22Rv1 (cell line): Measurements from ENCODE around the gene ATP1A2.

Experiments
- H3K27ac ChIP-seq: fragments of 450-650 bp; 2 replicates; pipeline ENCODE4 v1.5.1; 2017
- ZFX ChIP-seq: fragments of 450-650 bp; IDR thresholded peaks from 2 replicates; pipeline ENCODE4 v1.6.1; 2017; ENCODE audit warnings: antibody characterized with exemption, borderline replicate concordance
- TF ChIP-seq, protein P1 (sequence below): fragments of 450-650 bp; IDR thresholded peaks from 2 replicates; pipeline ENCODE4 v1.5.1; 2017; ENCODE audit warnings: mild to moderate bottlenecking

The ATP1A2 gene

DNA sequence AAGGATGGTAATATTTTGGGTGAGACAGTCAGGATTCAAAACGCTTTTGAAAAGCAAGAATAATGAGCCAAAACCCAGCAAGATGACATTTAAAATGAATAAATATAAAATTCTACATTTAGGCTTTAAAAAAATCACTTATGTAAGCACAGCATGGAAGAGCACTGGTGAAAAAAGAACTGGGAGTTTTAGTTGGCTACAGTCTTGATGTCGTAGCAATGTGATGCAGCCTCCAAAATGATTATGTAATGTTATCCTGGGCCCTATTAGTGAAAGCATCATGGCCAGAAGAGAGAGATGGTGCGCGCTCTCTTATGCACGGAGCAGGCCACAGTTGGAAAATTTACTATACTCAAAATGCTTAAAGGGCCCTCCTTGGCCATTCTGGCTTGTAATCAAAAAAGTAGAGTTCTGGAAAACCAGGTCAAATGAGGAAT lies 29.1 kb upstream of the ATP1A2 start:
- TF ChIP-seq ZFX, result no peak
- TF ChIP-seq, protein P1, sequence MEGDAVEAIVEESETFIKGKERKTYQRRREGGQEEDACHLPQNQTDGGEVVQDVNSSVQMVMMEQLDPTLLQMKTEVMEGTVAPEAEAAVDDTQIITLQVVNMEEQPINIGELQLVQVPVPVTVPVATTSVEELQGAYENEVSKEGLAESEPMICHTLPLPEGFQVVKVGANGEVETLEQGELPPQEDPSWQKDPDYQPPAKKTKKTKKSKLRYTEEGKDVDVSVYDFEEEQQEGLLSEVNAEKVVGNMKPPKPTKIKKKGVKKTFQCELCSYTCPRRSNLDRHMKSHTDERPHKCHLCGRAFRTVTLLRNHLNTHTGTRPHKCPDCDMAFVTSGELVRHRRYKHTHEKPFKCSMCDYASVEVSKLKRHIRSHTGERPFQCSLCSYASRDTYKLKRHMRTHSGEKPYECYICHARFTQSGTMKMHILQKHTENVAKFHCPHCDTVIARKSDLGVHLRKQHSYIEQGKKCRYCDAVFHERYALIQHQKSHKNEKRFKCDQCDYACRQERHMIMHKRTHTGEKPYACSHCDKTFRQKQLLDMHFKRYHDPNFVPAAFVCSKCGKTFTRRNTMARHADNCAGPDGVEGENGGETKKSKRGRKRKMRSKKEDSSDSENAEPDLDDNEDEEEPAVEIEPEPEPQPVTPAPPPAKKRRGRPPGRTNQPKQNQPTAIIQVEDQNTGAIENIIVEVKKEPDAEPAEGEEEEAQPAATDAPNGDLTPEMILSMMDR, result no peak
- no peak overlapping the region for H3K27ac ChIP-seq

DNA sequence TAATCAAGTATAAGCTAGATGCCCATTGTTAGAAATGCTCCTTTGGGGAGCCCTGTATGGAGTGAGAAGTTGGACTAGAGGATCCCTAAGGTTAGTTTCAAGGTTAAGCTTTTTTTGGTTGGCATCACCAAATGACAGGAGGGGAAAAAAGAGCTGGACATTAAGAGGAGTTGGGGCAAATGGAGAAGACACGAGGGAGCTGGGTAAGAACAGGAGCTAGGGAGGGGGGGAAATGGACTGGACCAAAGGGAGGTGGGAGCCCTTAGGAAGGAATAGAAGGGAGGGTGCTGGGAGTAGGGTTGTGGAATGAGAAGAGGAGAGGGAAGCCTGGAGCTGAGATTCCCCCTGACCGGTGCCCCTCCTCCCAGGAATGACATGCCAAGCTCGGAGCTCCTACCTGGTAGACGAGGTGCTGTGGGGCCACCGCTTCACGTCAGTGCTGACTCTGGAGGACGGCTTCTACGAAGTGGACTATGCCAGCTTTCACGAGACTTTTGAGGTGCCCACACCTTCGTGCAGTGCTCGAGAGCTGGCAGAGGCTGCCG lies 28.4 kb upstream of the ATP1A2 start:
- TF ChIP-seq ZFX, result no peak
- TF ChIP-seq, protein P1, result no peak
- no peak overlapping the region for H3K27ac ChIP-seq

DNA sequence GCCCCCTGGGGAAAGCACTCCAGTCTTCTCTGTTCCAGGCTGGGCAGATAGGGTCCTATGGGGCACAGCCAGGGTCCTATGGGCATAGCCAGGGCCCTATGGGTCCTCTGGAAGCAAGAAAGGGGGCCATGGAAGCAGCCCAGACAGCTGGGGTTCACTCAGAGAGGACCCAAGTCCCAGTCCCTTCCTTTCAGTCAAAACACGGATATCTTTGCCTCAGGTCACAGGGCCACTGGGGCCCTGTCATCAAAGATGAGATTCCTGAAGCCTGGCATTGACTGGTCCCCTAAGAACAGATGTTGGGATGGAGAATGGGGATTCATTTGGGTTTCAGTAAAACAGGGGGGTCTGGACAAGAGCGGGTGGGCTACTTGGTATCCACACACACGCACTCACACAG lies 25.7 kb upstream of the ATP1A2 start:
- TF ChIP-seq, protein P1, result no peak
- TF ChIP-seq ZFX, result no peak
- no peak overlapping the region for H3K27ac ChIP-seq

DNA sequence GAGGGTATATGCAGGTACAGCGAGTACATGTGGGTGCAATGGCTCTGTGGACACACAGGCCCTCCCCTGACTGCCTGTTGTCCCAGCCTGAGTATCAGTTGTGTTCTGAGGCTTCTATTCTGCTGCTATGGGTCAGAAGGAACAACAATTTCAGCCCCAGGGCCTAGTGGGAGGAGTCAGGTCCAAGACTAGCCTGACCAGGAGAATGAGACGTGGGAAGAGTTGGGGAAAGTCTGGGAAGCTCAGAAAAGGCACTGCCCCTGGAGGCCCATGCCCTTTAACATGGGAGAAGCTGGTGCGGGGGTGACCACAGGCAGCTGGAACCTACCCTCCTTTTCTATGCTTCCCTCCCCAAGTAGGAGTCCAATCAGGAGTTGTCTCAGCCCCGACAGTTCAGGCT lies 24.8 kb upstream of the ATP1A2 start:
- no peak overlapping the region for H3K27ac ChIP-seq
- TF ChIP-seq, protein P1, result no peak
- no peak for TF ChIP-seq ZFX

DNA sequence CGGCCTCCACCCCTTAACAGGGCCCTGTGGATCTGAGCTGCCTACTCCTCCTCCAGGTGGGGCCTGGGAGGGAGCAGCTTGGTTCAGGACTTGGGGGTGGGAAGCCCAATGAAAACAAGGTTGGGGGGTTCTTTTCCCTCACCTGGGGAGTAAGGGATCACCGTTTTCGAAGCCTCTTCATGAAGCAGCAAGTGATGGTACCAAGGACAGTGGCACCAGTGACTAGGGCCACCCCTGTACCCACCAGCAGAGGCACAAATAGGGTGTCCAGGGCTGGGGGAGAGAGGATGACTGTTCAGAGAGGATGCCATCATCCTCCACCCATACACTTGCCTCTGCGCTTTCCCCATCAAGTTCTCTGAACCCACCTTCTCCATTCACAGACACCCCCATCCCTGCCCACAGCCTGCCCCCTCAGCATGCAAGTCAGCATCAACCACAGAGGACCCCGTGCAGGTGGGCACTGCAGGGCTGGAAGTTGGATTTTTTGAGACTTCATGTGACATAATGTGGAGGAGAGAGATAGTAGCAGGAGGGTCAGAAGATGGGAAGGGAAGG lies 23.8 kb upstream of the ATP1A2 start:
- no peak overlapping the region for H3K27ac ChIP-seq
- TF ChIP-seq, protein P1, result no peak
- no peak for TF ChIP-seq ZFX

DNA sequence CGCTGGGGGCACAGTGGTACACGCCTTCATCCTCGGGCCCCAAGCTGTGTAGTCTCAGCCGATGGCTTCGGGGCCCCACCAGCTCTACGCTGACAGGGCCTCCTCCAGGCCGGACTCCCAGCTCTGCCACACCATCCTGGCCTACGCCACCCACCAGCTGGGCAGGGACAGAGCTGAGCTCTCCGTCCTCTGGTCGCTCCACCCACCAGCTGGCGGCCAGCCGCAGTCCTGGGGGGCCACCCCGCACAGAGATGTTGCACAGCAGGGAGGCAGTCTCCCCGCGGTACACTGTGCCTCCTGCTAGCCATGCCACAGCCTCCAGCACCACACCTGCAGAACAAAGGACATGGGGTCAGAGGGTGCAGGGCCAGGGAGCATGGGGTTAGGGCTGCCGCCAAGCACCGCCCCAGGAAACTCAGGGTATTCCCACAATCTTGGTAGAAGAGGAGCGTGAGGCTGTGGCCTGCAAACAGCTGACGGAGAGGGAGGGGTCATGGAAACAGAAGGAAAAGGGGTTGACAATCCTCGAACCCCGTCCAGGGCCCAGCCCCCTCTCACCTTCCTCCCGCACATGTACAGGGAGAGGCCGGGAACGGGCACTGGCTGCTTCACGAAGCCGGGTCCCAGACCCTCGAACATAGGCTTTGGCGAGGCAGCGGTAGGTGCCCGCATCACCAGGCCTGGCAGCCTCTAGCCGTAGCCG lies 23.0 kb upstream of the ATP1A2 start:
- H3K27ac ChIP-seq, result no peak overlapping the region
- no peak for TF ChIP-seq ZFX
- TF ChIP-seq, protein P1, result no peak

DNA sequence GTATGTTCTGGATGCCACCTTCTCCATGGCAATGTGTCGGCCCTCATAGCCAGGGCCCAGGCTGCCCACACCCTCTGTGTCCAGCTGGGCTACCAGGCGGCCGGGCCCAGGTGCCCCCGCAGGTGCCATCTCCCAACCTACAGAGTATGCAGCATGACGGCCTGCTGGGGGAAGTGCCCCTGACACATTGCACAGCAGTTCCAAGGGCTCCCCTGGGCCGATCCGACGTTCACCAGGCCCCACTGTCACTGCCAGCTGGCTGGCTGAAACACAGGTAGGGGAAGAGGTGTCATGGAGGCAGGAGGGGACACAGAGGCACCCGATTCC lies 22.5 kb upstream of the ATP1A2 start:
- TF ChIP-seq, protein P1, result no peak
- no peak overlapping the region for H3K27ac ChIP-seq
